OCI-LY1 (cell line): ENCODE measurements around the gene IL17RD.

ENCODE experiments used
- H2AFZ ChIP-seq: fragments of 200-600 bp; sonication (generic), shearing (Covaris generic); 2 replicates; pipeline ENCODE4 v1.6.0; 2014; ENCODE audit warnings: antibody characterized with exemption, mild to moderate bottlenecking, low read length
- H3F3A ChIP-seq: fragments of 200-600 bp; sonication (generic), shearing (Covaris generic); 2 replicates; pipeline ENCODE4 v1.6.0; 2014; ENCODE audit warnings: mild to moderate bottlenecking, antibody characterized with exemption, low read length, moderate library complexity; ENCODE audit not compliant: insufficient read depth
- H3K27ac ChIP-seq: fragments of 200-600 bp; sonication (generic); 2 replicates; pipeline ENCODE4 v1.5.1; 2014; ENCODE audit warnings: low read length, mixed run types, mild to moderate bottlenecking, low read depth; ENCODE audit not compliant: poor library complexity, severe bottlenecking
- H3K27me3 ChIP-seq: fragments of 200-600 bp; sonication (generic); 2 replicates; pipeline ENCODE4 v1.6.0; 2014; ENCODE audit warnings: antibody characterized with exemption, mild to moderate bottlenecking, low read length, moderate library complexity; ENCODE audit not compliant: insufficient read depth
- H3K36me3 ChIP-seq: fragments of 200-600 bp; sonication (generic); 2 replicates; pipeline ENCODE4 v1.6.1; 2014; ENCODE audit warnings: mild to moderate bottlenecking, antibody characterized with exemption, low read length, moderate library complexity, mixed read lengths; ENCODE audit not compliant: insufficient read depth
- H3K4me1 ChIP-seq: fragments of 200-600 bp; sonication (generic); 2 replicates; pipeline ENCODE4 v1.5.1; 2014; ENCODE audit warnings: mild to moderate bottlenecking, low read length, moderate library complexity; ENCODE audit not compliant: insufficient read depth, severe bottlenecking
- H3K4me2 ChIP-seq: fragments of 200-600 bp; sonication (generic), shearing (Covaris generic); 2 replicates; pipeline ENCODE4 v1.6.1; 2014; ENCODE audit warnings: low read length
- H3K4me3 ChIP-seq: fragments of 200-600 bp; sonication (generic); 2 replicates; pipeline ENCODE4 v1.5.1; 2014; ENCODE audit warnings: low read length, low read depth, mild to moderate bottlenecking, mixed read lengths; ENCODE audit not compliant: poor library complexity, severe bottlenecking
- H3K79me2 ChIP-seq: fragments of 200-600 bp; shearing (Covaris generic); 2 replicates; pipeline ENCODE4 v1.6.1; 2016; ENCODE audit warnings: mixed run types, low read length, mixed read lengths; ENCODE audit not compliant: insufficient read depth
- H3K9ac ChIP-seq: fragments of 200-600 bp; sonication (generic), shearing (Covaris generic); 2 replicates; pipeline ENCODE4 v1.6.1; 2014; ENCODE audit warnings: mild to moderate bottlenecking, low read length, mixed read lengths
- H3K9me2 ChIP-seq: fragments of 200-600 bp; sonication (generic), shearing (Covaris generic); 2 replicates; pipeline ENCODE4 v1.6.1; 2014; ENCODE audit warnings: low read depth, mild to moderate bottlenecking, low read length, mixed read lengths
- H3K9me3 ChIP-seq: fragments of 200-600 bp; shearing (Covaris generic); 2 replicates; pipeline ENCODE4 v1.6.1; 2014; ENCODE audit warnings: low read length, mixed read lengths
- H4K20me1 ChIP-seq: fragments of 200-600 bp; sonication (generic), shearing (Covaris generic); 2 replicates; pipeline ENCODE4 v1.6.0; 2016; ENCODE audit warnings: mild to moderate bottlenecking, low read length; ENCODE audit not compliant: insufficient read depth
- EZH2 ChIP-seq: fragments of 200-600 bp; sonication (generic), shearing (Covaris generic); IDR thresholded peaks from 2 replicates; pipeline ENCODE4 v1.8.0; 2017; ENCODE audit warnings: borderline replicate concordance, mixed run types, mild to moderate bottlenecking, antibody characterized with exemption, low read length, moderate library complexity, mixed read lengths
- TF ChIP-seq, protein P1 (sequence below): fragments of 200-600 bp; sonication (generic), shearing (Covaris generic); IDR thresholded peaks from 2 replicates; pipeline ENCODE4 v1.5.1; 2017; ENCODE audit warnings: mild to moderate bottlenecking, antibody characterized with exemption, low read length, moderate library complexity, mixed read lengths

Gene IL17RD

DNA sequence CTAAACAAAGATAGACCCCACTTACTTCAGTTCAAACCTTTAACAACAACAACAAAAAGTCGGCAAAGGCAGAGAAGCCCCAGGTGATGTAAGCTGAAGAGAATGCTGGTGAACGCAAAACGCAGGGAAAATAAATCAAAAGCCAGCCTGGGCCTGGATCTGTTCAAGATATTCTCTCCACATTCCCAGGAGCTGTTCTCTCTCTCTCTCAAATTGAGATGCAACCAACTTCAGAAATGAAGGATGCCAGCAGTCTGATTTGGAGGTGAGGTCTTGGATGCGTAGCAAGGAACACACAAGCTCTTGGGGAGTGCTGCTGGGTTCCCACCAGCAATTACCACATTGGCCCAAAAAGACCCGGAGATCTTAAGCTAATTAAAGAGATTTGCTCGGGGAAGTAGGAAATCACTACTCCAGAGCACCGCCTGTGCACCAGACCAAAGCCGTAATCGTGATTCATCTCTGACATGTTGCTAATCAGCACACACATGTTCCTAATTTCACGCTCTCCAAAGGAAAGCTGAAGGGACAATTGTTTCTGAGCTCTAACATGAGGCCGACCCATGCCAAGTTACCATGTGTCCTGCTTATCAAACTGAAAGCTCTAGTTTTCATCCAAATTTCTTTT lies 37.1 kb downstream of the IL17RD start:
- H3K9me2 ChIP-seq: no peaks in the 10 kb centered on the region
- H3F3A ChIP-seq: no peaks in the 10 kb centered on the region
- H4K20me1 ChIP-seq: no peaks in the 10 kb centered on the region
- H2AFZ ChIP-seq: no peak overlapping the region
- no peak overlapping the region for H3K4me2 ChIP-seq
- H3K4me3 ChIP-seq: no peak overlapping the region
- H3K36me3 ChIP-seq: no peaks in the 10 kb centered on the region
- 0 out of 2 replicates have a peak, but pooled peaks cover 4% of the 10 kb centered on the region for H3K27me3 ChIP-seq
- H3K9ac ChIP-seq: no peak overlapping the region
- TF ChIP-seq, protein P1, sequence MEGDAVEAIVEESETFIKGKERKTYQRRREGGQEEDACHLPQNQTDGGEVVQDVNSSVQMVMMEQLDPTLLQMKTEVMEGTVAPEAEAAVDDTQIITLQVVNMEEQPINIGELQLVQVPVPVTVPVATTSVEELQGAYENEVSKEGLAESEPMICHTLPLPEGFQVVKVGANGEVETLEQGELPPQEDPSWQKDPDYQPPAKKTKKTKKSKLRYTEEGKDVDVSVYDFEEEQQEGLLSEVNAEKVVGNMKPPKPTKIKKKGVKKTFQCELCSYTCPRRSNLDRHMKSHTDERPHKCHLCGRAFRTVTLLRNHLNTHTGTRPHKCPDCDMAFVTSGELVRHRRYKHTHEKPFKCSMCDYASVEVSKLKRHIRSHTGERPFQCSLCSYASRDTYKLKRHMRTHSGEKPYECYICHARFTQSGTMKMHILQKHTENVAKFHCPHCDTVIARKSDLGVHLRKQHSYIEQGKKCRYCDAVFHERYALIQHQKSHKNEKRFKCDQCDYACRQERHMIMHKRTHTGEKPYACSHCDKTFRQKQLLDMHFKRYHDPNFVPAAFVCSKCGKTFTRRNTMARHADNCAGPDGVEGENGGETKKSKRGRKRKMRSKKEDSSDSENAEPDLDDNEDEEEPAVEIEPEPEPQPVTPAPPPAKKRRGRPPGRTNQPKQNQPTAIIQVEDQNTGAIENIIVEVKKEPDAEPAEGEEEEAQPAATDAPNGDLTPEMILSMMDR: no peak
- no peak for TF ChIP-seq EZH2
- H3K27ac ChIP-seq: no peak overlapping the region
- peaks cover 8% of the 10 kb centered on the region for H3K4me1 ChIP-seq
- H3K9me3 ChIP-seq: no peaks in the 10 kb centered on the region
- H3K79me2 ChIP-seq: no peaks in the 10 kb centered on the region

DNA sequence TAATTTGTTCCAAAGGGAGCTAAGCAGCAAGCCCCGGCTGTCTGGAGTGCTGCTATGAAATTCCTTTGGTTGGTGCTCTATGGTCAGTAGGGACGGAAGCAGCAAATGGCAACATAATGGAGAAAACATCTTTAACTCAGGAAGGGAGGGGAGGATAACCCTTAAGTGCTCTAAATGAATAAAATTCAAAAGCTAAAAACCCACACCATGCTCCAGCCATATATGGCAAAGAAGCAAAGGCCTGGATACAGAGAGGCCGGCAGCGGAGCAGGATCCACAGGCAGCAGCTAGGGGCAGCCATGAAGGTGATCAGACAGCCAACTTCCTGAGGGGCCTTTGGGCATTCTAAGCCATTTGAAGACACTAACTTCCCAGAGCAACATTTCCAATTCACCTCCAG lies 38.9 kb downstream of the IL17RD start:
- Histone ChIP-seq H3K9ac (no peak overlapping the region), H3K27ac (no peak overlapping the region), H3K4me1 (peaks cover 8% of the 10 kb centered on the region), H3K4me2 (no peak overlapping the region), H3K9me2 (no peaks in the 10 kb centered on the region), H2AFZ (no peak overlapping the region), H3K36me3 (no peaks in the 10 kb centered on the region), H3K9me3 (no peaks in the 10 kb centered on the region), H4K20me1 (no peaks in the 10 kb centered on the region), H3K79me2 (no peaks in the 10 kb centered on the region), H3F3A (no peaks in the 10 kb centered on the region), H3K27me3 (0 out of 2 replicates have a peak, but pooled peaks cover 4% of the 10 kb centered on the region), H3K4me3 (no peak overlapping the region)
- no peak for TF ChIP-seq EZH2
- TF ChIP-seq, protein P1: no peak

DNA sequence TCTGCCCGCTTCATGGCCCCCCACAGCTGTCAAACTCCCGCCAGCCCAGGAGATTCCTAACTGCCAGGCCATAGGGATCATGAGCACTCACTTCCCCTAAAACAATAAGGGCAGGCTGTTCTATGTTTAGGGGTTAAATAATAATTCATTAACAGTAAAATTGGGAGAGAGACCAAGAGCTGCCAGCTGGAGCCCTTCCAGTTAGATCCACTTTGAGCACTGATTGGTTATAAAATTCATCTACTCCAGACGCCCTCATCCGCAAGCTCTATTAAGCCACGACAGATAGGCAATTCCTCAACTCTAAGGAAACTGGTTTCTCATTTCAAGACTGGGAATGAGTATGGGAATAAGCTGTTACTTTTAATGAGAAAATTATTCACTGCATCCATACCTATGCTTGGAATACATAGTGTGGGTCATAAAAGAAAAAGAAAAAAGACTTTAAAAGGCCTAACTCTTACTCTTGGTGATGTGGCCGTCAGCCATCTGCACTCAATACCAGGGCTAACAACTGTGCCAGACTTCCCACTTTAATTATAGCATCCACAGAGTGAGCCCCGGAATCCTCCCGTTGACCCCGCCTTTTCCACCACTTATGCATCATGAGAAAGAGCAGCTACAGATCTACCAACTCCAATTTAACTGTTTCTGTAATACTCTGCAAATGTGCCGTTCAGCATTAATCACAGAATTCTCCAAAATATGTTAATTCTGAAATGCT lies 44.5 kb downstream of the IL17RD start:
- Histone ChIP-seq H3K79me2 (no peaks in the 10 kb centered on the region), H3K4me2 (no peak overlapping the region), H3K27ac (no peak overlapping the region), H4K20me1 (no peaks in the 10 kb centered on the region), H3K9ac (no peak overlapping the region), H3K9me3 (no peaks in the 10 kb centered on the region), H3K4me3 (no peak overlapping the region), H3K9me2 (no peaks in the 10 kb centered on the region), H3F3A (no peaks in the 10 kb centered on the region), H3K36me3 (no peaks in the 10 kb centered on the region), H3K4me1 (no peaks in the 10 kb centered on the region), H3K27me3 (0 out of 2 replicates have a peak, but pooled peaks cover 4% of the 10 kb centered on the region), H2AFZ (no peak overlapping the region)
- TF ChIP-seq EZH2: no peak
- TF ChIP-seq, protein P1: no peak
